T follicular helper cell (primary cell): ENCODE data around the gene HTR4.

Experiments used
- DNase-seq: peaks from one replicate; pipeline ENCODE4 v3.0.0-alpha.2; 2020; ENCODE audit warnings: low read depth

The HTR4 gene

GRCh38 chr5:148663509-148663908 is 9.2 kb upstream of the HTR4 start:
- DNase-seq = no peak

- no peak for DNase-seq
Measured at GRCh38 chr5:148660346-148660660, 6.0 kb upstream of the HTR4 start.

GRCh38 chr5:148659641-148660345 is 5.5 kb upstream of the HTR4 start:
- DNase-seq = no peak

- DNase-seq = no peak
Measured at GRCh38 chr5:148653291-148653835, 964 bp downstream of the HTR4 start.

- DNase-seq = no peak
Measured at GRCh38 chr5:148651528-148651927, 2.8 kb downstream of the HTR4 start.

- DNase-seq = no peak
Measured at GRCh38 chr5:148645527-148645926, 8.8 kb downstream of the HTR4 start.

- DNase-seq = no peak
Measured at GRCh38 chr5:148641735-148642134, 12.6 kb downstream of the HTR4 start.

- DNase-seq = no peak
Measured at GRCh38 chr5:148640471-148640870, 13.9 kb downstream of the HTR4 start.

- no peak for DNase-seq
Measured at GRCh38 chr5:148639081-148639480, 15.2 kb downstream of the HTR4 start.

- no peak for DNase-seq
Measured at GRCh38 chr5:148636353-148636752, 18.0 kb downstream of the HTR4 start.

GRCh38 chr5:148635321-148636083 is 18.8 kb downstream of the HTR4 start:
- no peak for DNase-seq

- DNase-seq = no peak
Measured at GRCh38 chr5:148633067-148633377, 21.3 kb downstream of the HTR4 start.

GRCh38 chr5:148632255-148633066 is 21.9 kb downstream of the HTR4 start:
- no peak for DNase-seq

- no peak for DNase-seq
Measured at GRCh38 chr5:148626986-148627385, 27.3 kb downstream of the HTR4 start.

- DNase-seq = no peak
Measured at GRCh38 chr5:148626081-148626613, 28.2 kb downstream of the HTR4 start.

- DNase-seq = no peak
Measured at GRCh38 chr5:148625250-148625649, 29.1 kb downstream of the HTR4 start.

GRCh38 chr5:148623741-148624140 is 30.6 kb downstream of the HTR4 start:
- DNase-seq = no peak

- DNase-seq = no peak
Measured at GRCh38 chr5:148623101-148623500, 31.2 kb downstream of the HTR4 start.

- no peak for DNase-seq
Measured at GRCh38 chr5:148620696-148621095, 33.6 kb downstream of the HTR4 start.

GRCh38 chr5:148620091-148620490 is 34.2 kb downstream of the HTR4 start:
- no peak for DNase-seq

- DNase-seq = no peak
Measured at GRCh38 chr5:148619484-148619883, 34.8 kb downstream of the HTR4 start.

GRCh38 chr5:148615644-148616275 is 38.6 kb downstream of the HTR4 start:
- DNase-seq = no peak
